GM12878 (cell line): ENCODE data around the gene RECQL5.

Source experiments
- CHD4 ChIP-seq: fragments of 200-600 bp; sonication (generic); IDR thresholded peaks from 2 replicates; pipeline ENCODE4 v1.6.1; 2016; ENCODE audit warnings: mild to moderate bottlenecking
- CTCF ChIP-seq, 3 experiments: IDR thresholded peaks in 2 of 3; conservative IDR thresholded peaks in 1 of 3; 2 replicates each; pipeline ENCODE4 v1.5.1; 2011; ENCODE audit warnings: low read depth in 3 of 3, low read length in 3 of 3, mild to moderate bottlenecking in 3 of 3, control low read depth in 2 of 3, moderate library complexity in 2 of 3, inconsistent platforms in 1 of 3, mixed read lengths in 1 of 3; ENCODE audit not compliant: control insufficient read depth in 2 of 3, insufficient read depth in 1 of 3; ENCODE audit errors: extremely low read depth in 1 of 3
- EZH2 ChIP-seq: IDR thresholded peaks from 2 replicates; pipeline ENCODE4 v1.6.1; 2012; ENCODE audit warnings: low read depth, mild to moderate bottlenecking, control low read depth, inconsistent platforms, low read length, borderline replicate concordance; ENCODE audit not compliant: control insufficient read depth
- HDAC2 ChIP-seq: fragments of 200-600 bp; sonication (generic); IDR thresholded peaks from 2 replicates; pipeline ENCODE4 v1.6.1; 2017
- IKZF1 ChIP-seq: fragments of 450-650 bp; conservative IDR thresholded peaks from 2 replicates; pipeline ENCODE4 v1.6.1; 2017; ENCODE audit warnings: antibody characterized with exemption, mild to moderate bottlenecking
- JUND ChIP-seq: IDR thresholded peaks from 2 replicates; pipeline ENCODE4 v1.6.1; 2012; ENCODE audit warnings: low read depth, mild to moderate bottlenecking, low read length, improper control_type of control experiment, moderate library complexity
- MAX ChIP-seq: IDR thresholded peaks from 2 replicates; pipeline ENCODE4 v1.6.1; 2012; ENCODE audit warnings: low read depth, low read length, improper control_type of control experiment
- NR2C2 ChIP-seq: IDR thresholded peaks from 2 replicates; pipeline ENCODE4 v1.6.1; 2011; ENCODE audit warnings: borderline replicate concordance, low read depth; ENCODE audit not compliant: control insufficient read depth, insufficient read length
- SP1 ChIP-seq: IDR thresholded peaks from one replicate; pipeline ENCODE4 v1.6.1; 2011; ENCODE audit warnings: low read depth, low read length
- YY1 ChIP-seq: IDR thresholded peaks from 2 replicates; pipeline ENCODE4 v1.6.1; 2011; ENCODE audit warnings: low read depth, mild to moderate bottlenecking, low read length

GRCh38 chr17:75645889-75646637 lies 20.9 kb downstream of the RECQL5 start:
- TF ChIP-seq SP1 (no peak), CHD4 (no peak), CTCF (IDR thresholded peaks at IDR 0.05 in 2 of 3, conservative IDR thresholded peaks at IDR 0.05 in 1 of 3; ENCODE audit: control insufficient read depth in 2 of 3, extremely low read depth in 1 of 3, insufficient read depth in 1 of 3, low read depth in 3 of 3, low read length in 3 of 3) (no peak), MAX (no peak), HDAC2 (no peak), EZH2 (no peak), IKZF1 (peak; percentile 87), YY1 (no peak), JUND (no peak), NR2C2 (no peak)
